ENCODE results near the gene C5orf46. TPM values are rescaled to one million over a fixed set of nuclear protein-coding genes. Genes with fewer than 3 reads are reported as not detected.

C5orf46 gene
- total and polyA plus RNA-seq, 2 donors (not counting 3 experiments of a cell fraction or from before 2014, with no cell fraction given), result 0.66 TPM; not detected in 1

GRCh38 chr5:147880487-147880886 lies 25.9 kb downstream of the C5orf46 start:
- peaks cover 4 to 8% of the 10 kb centered on the region in 2 experiments for H3K27me3 ChIP-seq (ENCODE audit: control insufficient read depth in 2 of 2, insufficient read depth in 2 of 2, low read length in 2 of 2)
- no peaks in the 10 kb centered on the region for H3K36me3 ChIP-seq (ENCODE audit: control insufficient read depth in 2 of 2, extremely low read depth in 1 of 2, insufficient read depth in 2 of 2, low read length in 2 of 2)
- H4K20me1 ChIP-seq (replicated peaks; ENCODE audit: control insufficient read depth, extremely low read depth, insufficient read depth, low read length), result no peaks in the 10 kb centered on the region
- H3K4me1 ChIP-seq (ENCODE audit: control insufficient read depth, extremely low read depth, insufficient read depth, low read length), result no peaks in the 10 kb centered on the region
- ChIA-PET POLR2A (no interaction called here), CTCF (interaction anchor here (1.1 kb wide), 1 partner anchor 54 kb away, joined by 8 read pairs; no protein-coding TSS in a partner anchor)
- H3K27ac ChIP-seq (ENCODE audit: insufficient read depth, low read depth, low read length), result no peak overlapping the region
- dilution Hi-C loops (cut with MboI; ENCODE audit: extremely low pct_ligation_motif_present, low sequenced_read_pairs) (no loop called here), intact Hi-C loops (cut with micrococcal nuclease) (no loop called here)
- no peaks in the 10 kb centered on the region for H3K9me3 ChIP-seq (replicated peaks; ENCODE audit: control insufficient read depth, insufficient read depth, low read length)
- no peaks in the 10 kb centered on the region for H3K9me1 ChIP-seq (replicated peaks; ENCODE audit: control insufficient read depth, extremely low read depth, insufficient read depth, low read length)
- no peak overlapping the region for H3K9ac ChIP-seq (replicated peaks; ENCODE audit: extremely low read depth, insufficient read depth, low read length)
- no peak overlapping the region for H3K4me2 ChIP-seq (ENCODE audit: insufficient read depth, low read length)
- DNase-seq (ENCODE audit: low read depth, low spot score) (no peak), FAIRE-seq (no peak)
- no peak overlapping the region for H2AFZ ChIP-seq (ENCODE audit: low read depth, low read length)
- TF ChIP-seq CTCF (IDR thresholded peaks at IDR 0.05; ENCODE audit: extremely low read depth in 1 of 2, insufficient read depth in 1 of 2, low read depth in 1 of 2, low read length in 2 of 2), result no peak
- TF ChIP-seq POLR2A (IDR thresholded peaks at IDR 0.05; ENCODE audit: low read depth, low read length), result no peak
- no peak for TF ChIP-seq FOS (IDR thresholded peaks at IDR 0.05; ENCODE audit: borderline replicate concordance, insufficient read depth, low read length)
- no peak for TF ChIP-seq JUN (IDR thresholded peaks at IDR 0.05; ENCODE audit: borderline replicate concordance, insufficient read depth, insufficient read length, low read depth)
- no peak for TF ChIP-seq POLR2AphosphoS5 (IDR thresholded peaks at IDR 0.05; ENCODE audit: insufficient read depth, low read depth, low read length)
- TF ChIP-seq GATA2 (IDR thresholded peaks at IDR 0.05; ENCODE audit: insufficient read depth, insufficient read length, low read depth, low read length), result no peak
- TF ChIP-seq MYC (IDR thresholded peaks at IDR 0.05; ENCODE audit: low read depth, low read length), result no peak
- TF ChIP-seq EZH2 (IDR thresholded peaks at IDR 0.05; ENCODE audit: borderline replicate concordance, low read depth, low read length, severe bottlenecking), result no peak
- no peak for TF ChIP-seq MAX (IDR thresholded peaks at IDR 0.05; ENCODE audit: insufficient read depth, insufficient read length)
- BruUV-seq (replicated peaks), result no TSS peak
- no peaks in the 10 kb centered on the region for H3K79me2 ChIP-seq (ENCODE audit: control insufficient read depth, insufficient read depth, low read length)
- no peak overlapping the region for H3K4me3 ChIP-seq (replicated peaks in 1 of 3; ENCODE audit: insufficient read depth in 1 of 3, low read depth in 1 of 3, low read length in 3 of 3)

Data from endothelial cell of umbilical vein (primary cell).